Measurements from ENCODE around the gene CYP2D6. TPM values are rescaled to one million over a fixed set of nuclear protein-coding genes. Genes with fewer than 3 reads are reported as not detected.
"Not testable (repeated sequence)": the region's sequence is repeated elsewhere in the genome, so short reads cannot be mapped to it uniquely, and the experiment has no call there.

CYP2D6 gene
- 2.7 TPM for total RNA-seq

- DNase-seq (ENCODE audit: low spot score), result not testable (repeated sequence)
Observed at GRCh38 chr22:42130639-42131431, at the start of gene CYP2D6. TSS of gene CYP2D6 (minus strand) at chr22:42130810. CDS start at chr22:42130791, 19 bp downstream.

GRCh38 chr22:42179616-42180015, 49.0 kb upstream of the CYP2D6 start:
- DNase-seq (ENCODE audit: low spot score), result no peak

- no peak for DNase-seq (ENCODE audit: low spot score)
Observed at GRCh38 chr22:42178910-42179519, 48.4 kb upstream of the CYP2D6 start.

GRCh38 chr22:42177891-42178336, 47.3 kb upstream of the CYP2D6 start:
- peak; percentile 61 for DNase-seq (ENCODE audit: low spot score)

GRCh38 chr22:42176255-42176915, 45.8 kb upstream of the CYP2D6 start:
- no peak for DNase-seq (ENCODE audit: low spot score)

GRCh38 chr22:42174062-42174461, 43.5 kb upstream of the CYP2D6 start:
- no peak for DNase-seq (ENCODE audit: low spot score)

- DNase-seq (ENCODE audit: low spot score), result no peak
Observed at GRCh38 chr22:42173183-42173926, 42.7 kb upstream of the CYP2D6 start.

- DNase-seq (ENCODE audit: low spot score), result peak; percentile 27
Observed at GRCh38 chr22:42172773-42173172, 42.2 kb upstream of the CYP2D6 start.

GRCh38 chr22:42171946-42172719, 41.5 kb upstream of the CYP2D6 start:
- no peak for DNase-seq (ENCODE audit: low spot score)

GRCh38 chr22:42171417-42171816, 40.8 kb upstream of the CYP2D6 start:
- DNase-seq (ENCODE audit: low spot score), result no peak

GRCh38 chr22:42170946-42171345, 40.3 kb upstream of the CYP2D6 start:
- no peak for DNase-seq (ENCODE audit: low spot score)

- DNase-seq (ENCODE audit: low spot score), result peak; percentile 68
Observed at GRCh38 chr22:42169055-42169469, 38.5 kb upstream of the CYP2D6 start.

- no peak for DNase-seq (ENCODE audit: low spot score)
Observed at GRCh38 chr22:42168476-42168875, 37.9 kb upstream of the CYP2D6 start.

- no peak for DNase-seq (ENCODE audit: low spot score)
Observed at GRCh38 chr22:42167066-42167465, 36.5 kb upstream of the CYP2D6 start.

GRCh38 chr22:42164901-42165300, 34.3 kb upstream of the CYP2D6 start:
- DNase-seq (ENCODE audit: low spot score), result no peak

- no peak for DNase-seq (ENCODE audit: low spot score)
Observed at GRCh38 chr22:42163515-42163914, 32.9 kb upstream of the CYP2D6 start.

GRCh38 chr22:42162728-42163489, 32.3 kb upstream of the CYP2D6 start:
- no peak for DNase-seq (ENCODE audit: low spot score)

GRCh38 chr22:42160830-42161696, 30.5 kb upstream of the CYP2D6 start:
- no peak for DNase-seq (ENCODE audit: low spot score)

GRCh38 chr22:42160251-42160650, 29.6 kb upstream of the CYP2D6 start:
- no peak for DNase-seq (ENCODE audit: low spot score)
